GM19455 (cell line): ENCODE measurements around the gene HOXD12.

Experiments used
- ATAC-seq: cut with Tn5 transposase; IDR thresholded peaks from one replicate; pipeline ENCODE4 v1.9.1; 2021; ENCODE audit not compliant: unreplicated experiment

Gene HOXD12, protein sequence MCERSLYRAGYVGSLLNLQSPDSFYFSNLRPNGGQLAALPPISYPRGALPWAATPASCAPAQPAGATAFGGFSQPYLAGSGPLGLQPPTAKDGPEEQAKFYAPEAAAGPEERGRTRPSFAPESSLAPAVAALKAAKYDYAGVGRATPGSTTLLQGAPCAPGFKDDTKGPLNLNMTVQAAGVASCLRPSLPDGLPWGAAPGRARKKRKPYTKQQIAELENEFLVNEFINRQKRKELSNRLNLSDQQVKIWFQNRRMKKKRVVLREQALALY

DNA sequence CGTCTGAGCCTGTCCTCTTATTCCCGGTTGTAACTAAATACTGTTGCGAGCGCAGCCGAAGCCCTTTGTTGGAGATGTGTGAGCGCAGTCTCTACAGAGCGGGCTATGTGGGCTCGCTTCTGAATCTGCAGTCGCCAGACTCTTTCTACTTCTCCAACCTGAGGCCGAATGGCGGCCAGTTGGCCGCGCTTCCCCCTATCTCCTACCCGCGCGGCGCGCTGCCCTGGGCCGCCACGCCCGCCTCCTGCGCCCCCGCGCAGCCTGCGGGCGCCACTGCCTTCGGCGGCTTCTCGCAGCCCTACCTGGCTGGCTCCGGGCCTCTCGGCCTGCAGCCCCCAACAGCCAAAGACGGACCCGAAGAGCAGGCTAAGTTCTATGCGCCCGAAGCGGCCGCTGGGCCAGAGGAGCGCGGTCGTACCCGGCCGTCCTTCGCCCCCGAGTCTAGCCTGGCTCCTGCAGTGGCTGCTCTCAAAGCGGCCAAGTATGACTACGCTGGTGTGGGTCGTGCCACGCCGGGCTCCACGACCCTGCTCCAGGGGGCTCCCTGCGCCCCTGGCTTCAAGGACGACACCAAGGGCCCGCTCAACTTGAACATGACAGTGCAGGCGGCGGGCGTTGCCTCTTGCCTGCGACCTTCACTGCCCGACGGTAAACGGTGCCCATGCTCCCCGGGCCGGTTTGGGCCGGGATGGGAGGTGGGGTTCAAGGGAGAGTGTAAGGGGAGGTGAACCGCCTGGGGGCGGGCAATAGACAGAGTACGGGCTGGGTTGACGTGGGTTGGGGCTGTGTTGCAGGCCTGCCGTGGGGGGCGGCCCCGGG is at the start of gene HOXD12:
HOXD12 (plus strand) TSS at position 68 of the 819 bp plus-strand sequence; CDS start at position 75, 7 bp downstream.
- no peak for ATAC-seq

DNA sequence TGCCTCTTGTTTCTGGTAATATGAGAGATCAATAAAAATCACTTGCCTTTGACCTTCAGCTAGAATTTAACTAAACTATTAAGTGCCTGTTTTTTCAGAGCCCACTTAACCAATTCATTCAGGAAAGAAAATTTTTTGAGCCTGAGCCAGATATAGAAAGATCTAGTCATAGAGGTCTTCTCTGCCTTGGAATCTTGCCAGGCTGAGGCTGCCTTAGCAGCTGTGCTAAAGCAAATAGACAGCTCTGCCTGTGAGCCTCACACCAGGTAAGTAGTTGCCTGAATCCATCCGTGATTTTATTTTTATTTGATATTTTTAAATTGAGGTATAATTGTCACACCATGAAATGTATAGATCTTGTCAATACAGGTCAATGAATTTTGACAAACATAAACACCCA is 43.2 kb upstream of the HOXD12 start:
- ATAC-seq = no peak

DNA sequence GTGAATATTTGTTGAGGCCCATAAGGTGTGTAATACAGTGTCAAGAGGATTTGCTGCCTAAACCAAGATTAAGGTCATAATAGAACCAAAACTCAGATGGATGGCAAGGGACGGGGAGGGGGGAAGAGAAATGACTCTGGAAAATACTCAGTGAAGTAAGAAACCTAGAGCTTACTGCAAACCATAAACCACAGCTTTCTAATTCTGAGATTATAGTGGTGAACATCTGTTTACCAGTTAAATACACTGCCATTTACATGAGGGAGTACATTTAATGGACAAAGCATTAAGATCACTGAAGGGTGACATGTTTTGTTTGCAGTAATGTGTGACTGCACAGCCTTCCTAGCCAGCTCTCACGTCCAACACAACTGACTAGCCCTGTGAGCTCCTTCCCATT is 35.6 kb upstream of the HOXD12 start:
- ATAC-seq = no peak

DNA sequence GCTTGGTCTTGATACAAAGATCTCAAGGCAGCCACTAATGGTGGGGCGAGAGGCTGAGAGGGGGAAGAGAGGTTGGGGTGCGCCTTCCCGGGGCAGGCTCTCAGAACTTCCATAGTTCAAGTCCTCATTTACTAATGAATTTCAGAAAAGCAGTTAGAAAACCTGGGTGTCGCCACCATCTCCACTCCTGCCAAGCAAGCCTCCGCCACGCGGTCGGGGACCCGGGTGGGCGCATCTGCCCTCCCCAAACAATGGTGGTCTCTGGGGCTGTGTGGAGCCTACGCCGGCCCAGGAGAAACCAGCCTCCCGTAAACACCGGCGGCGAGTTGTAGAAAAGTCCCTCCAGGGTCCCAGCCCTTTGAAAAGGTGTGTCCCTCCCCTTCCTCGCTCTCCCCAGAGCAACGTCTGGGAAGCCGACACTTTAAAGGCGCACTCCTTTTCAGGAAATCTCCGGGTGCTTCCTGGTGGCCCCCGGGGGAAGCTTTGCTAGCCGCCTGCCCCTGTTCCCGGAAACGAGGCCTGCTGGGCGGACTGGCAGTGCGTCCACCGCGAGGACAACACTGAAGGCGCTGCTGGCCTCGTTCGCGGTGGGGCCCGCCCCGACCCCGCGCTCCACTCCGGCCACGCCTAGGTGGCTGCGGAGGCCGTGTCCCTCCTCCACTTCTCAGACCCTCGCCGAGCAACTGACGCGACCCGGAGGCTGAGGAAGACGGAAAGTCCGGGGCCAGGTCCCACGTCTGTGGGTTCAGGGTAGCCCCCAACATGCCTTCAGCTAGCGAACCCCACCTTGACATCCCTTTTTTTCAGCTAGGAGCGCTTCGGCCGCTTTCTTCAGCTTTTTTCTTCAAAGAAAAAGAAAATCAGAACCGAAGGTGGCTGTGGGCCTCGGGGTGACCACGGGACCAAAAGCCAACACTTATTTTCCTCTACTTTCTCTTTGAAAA is 32.7 kb upstream of the HOXD12 start:
- no peak for ATAC-seq

DNA sequence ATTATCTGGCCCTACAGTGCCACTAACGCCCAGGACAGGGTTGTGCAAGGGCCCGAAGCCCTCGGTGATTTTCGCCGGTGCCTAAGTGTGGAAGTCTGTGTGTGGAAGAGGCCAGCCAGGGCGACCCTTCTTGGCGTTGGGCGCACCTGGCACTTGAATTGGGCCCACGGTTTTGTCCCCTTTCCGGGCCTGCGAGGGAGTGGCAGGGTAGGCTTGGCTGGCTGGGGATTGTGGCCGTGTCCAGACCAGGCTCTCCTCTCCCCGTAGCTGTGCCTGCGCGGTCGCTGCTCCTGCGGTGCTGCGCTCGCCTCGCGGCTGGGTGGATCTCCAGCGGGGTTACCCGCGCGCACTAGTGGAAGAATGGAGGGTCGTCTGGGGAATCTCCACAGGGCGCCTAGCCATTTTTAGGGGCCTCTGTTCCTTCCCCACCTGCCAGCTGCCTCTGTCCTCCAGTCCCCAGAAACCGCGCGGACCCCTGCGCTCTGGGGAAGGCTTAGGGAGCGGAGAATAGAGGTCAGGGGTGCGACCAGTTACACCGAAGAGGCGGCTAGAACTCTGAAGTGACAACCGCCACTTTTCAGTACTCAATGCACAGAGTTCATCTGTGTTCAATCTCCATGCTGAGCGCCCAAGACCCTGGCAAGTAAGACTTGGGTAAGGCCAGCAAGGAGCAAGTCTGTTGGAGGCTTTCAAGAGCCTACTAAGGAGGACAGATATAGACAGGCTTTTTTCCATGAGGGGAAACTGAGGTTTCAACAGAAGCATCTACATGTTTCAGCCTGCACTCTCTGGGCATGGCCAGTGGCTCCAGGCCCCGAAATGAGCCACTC is 31.8 kb upstream of the HOXD12 start:
- no peak for ATAC-seq

DNA sequence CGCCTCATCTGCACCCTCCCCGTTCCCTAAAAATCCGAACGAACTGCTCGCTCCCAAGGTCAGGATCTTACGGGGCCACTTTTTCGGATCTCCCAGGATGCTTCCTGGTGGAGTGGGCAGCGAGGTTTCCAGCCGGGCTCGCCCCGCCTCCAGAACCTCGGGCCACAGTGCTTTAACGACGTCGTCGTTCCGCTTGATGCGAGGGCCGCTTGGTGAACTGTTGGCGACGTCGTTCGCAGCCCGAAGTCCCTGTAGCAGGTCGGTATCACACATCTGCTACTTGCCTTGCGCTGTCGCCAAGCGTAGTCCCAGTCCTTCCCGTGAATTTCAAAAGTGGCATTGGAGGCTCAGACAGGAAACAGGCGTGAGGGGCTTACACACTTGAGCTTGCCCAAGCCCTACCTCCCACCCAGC is 31.2 kb upstream of the HOXD12 start:
- no peak for ATAC-seq

DNA sequence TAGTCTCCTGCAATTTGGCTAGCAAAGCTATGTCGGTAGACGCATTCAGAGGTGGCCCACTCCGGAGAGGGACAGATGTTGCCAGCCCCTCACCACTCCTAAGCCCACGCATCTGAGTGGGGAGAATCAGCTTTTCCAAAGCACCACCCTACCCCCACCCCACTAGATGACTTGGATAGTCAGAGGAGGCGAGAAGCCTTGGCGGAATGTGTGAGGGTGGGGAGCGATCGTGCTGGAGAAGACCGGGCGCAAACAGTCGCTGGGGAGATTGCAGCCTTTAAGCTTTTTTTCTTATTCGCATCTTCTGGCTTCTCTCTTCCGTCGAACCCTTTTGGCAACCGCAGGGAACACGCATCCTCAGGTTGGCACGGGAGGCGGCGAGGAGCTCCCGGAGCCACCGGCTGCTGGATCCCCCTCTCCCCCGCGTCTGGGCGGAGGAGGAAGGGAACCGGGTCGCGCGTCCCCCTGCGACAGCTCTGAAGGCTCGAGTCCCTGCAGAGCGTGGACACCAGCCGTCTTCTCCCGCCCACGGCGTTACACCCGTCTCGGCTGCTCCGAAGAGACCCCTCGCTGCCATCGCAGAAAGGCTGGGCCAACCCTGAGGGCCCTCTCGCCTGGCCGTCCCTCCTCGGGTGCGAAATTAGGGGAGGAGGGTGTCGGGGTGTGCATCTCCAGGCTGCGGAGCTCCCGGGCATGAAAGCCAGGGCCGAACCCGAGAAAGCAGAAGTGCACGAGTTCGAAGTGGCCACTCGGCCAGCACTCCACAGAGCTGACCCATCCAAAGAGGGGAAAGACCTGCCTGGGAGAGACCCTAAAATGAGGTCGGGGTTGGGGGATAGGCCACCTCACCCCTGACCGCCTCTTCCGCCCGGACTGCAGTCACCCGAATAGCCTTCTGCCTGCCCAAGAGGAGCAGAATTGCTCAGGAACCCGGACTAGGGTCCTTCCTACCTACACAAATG is 28.0 kb upstream of the HOXD12 start:
- no peak for ATAC-seq

DNA sequence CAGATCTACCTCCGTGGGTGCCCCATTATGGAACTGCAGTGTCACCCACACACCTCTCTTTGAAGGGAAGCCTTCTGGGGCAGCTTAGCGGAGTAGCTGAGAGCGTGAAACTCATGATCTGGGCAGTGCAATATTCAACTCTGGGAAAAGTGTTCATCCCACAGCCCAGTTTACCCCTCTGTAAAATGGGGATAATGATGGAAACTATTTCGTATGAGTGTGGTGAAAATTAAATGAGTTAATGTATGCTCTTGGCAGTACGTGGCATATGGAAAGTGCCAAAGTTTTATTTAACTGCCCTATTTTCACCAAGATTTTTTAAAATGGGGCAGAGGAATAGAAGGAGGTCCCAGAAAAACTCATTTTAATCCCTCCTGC is 27.3 kb upstream of the HOXD12 start:
- no peak for ATAC-seq

DNA sequence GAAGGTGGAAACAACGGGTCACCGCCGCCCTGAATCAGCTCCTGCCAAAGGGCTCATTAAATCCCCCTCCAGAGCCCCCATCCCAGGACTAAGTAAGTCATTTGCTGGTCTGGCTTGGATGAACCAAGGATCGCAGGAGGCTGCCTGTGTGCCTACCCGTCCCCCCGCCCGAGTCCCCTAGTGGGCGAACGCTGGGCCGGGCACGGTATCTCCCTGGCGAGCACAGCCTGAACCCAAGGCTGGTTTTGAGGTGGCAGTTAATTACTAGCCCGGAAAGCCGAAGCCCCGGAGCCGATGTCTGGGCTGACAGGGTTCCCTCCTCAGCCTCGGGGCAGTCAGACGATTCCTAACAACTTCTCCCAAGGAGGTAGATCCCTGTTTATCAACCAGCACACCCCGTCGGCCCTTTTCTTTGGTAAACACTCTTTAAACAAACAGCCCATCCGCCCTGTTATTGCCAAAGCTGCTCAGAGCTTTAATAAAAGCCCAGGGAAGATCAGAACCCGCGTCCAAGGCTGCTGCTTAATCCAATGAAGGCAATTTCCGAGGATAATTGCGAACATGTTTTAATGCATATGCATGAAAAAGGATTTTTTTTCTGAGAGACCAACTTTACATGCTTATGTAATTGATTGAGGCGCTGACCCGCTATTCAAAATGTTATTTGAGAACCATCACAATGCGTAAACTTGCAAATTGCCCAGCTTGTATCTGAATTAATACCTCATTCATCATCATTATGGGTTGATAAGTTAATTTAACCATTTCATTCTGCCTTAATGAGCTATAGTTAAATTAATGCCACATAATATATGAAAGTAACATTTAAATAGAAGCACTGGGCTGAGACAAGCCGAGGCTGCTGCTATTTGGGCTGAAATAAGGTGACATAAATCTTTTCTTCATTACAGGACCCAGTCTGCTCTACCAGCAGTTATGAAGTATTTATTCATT is 26.4 kb upstream of the HOXD12 start:
- no peak for ATAC-seq

DNA sequence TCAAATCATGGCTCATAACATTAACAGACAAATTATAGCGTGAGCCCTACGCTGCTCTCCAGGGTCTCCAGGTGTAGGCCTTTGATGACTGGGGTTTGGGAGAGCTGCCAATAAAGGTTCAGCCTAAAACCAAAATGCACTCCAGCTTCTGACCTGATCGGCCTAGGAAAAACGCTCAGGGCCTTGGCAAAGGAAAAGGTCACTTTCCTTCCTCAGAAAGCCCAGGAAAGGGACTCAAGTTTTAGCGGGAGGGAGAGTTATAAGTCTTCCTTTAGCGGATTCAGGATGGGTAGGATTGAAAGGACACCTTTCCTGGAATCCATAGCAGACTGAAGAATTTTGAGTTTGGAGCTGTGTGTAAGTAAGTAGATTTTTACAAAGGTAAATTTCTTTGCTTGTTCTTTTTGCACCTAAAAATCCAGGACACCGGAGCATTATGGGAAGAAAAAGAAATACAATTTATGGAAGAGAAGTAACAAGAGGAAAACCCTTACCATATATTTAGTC is 24.6 kb upstream of the HOXD12 start:
- ATAC-seq = no peak

DNA sequence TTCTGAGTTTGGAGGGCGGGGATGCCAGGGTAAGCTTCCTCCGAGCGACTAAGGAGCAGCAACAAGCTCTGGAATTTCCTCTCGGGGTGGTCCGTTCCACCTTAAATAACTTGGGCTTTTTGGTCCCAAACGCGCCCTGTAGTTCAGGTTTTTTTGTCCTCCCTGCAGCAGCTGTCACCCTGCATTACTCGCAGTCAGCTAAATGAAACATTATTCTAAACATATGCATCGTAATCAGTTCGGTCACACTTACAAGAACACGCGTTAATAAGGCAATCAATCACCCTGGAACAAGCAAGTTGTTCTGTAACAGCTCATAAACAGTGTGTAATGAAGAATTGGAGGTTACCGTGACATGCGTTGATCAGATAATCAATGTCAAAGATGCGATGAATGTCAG is 24.1 kb upstream of the HOXD12 start:
- ATAC-seq = no peak

DNA sequence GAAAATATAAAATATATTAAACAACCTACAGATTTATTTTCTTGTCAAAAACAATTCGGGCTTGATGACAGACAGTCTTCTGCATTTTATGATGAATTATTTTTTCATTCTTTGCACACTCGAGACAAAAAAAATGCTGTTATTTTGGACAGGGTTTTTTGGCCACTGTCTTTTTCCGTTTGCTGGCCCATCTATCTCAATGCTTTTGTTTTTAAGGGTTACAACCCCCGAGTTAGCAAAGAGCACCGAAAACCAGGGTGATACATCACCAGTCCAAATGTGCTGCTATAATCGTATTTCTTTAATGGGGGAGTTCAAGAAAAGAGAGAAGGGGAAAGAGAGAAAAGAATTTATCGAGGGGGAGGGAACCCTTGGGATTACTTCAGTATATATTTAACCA is 23.5 kb upstream of the HOXD12 start:
- no peak for ATAC-seq

DNA sequence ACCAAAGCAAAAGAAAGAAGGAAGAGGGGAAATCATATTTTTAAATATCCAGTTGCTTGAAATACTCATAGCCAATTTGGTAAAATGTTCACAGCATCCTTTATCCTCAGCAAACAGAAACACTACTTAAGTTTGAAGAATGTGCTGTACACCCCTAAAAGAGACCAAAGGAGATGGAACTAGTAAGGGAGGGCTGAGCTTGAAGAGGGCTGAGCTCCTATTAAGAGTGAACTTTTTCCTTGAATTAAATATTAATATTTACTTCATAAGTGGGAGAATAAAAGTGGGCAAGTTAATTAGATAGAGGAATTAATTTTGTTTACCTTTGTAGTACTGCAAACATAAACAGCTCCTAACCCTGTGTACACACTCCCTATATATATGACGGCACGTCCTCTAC is 22.8 kb upstream of the HOXD12 start:
- no peak for ATAC-seq

DNA sequence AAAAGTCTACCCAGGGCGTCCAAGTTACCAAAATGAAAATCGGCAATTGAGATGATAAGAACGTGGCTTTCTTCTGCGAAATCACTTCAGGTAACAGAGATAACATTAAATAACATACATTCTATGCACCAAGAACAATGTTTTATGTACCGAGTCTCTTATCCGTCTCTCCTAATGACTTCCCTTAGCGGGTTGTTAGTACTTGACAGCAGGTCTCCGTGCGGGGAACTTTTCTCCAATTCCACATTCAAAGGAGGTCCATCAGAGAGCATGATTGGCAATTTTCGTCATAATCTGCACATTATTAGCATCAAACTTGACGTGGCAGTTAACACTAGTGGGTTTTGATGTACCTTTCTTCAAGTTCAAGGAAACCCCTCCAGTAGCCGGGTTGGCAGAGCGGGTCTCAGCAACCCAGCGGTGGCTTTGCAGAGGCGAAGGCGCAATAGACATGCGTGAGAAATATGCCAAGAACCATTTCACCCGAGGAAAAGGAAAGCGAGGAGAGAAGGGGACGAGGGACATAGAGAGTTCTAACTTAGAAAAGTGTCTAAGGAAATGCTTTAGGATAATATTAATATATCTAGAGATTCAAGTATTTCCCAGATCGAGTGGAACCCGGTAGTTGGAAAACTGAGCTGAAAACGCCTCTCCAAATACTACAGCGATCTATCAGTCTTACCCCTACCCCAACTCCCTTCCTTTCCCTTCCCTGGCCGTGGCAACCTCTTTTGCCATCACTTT is 20.9 kb upstream of the HOXD12 start:
- no peak for ATAC-seq

DNA sequence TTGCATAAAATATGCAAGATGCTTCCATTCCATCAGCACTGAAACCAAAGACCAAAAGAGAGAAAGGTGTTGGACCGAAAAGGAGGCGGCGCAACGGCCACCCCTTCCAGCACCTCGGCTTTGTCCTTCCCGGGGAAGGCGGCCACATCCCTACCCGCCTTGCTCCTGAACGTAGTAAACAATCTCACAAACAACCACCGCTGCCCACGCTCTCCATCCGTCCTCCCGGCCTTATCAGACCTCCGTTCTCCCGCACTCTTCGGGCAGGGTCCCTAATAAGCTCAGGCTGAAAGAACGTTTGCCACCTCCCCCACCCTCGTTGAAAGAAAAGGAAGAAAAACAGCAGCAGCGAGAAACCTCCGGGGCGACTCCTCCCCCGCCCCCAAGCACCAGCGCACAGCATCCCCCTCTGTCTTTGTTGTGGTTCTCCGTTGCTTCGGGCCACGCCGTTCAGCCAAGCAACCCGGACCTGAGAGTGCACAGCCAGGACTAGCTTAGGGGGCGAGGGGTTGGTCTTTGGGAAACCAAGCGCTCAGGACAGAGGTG is 20.2 kb upstream of the HOXD12 start:
- ATAC-seq = no peak

DNA sequence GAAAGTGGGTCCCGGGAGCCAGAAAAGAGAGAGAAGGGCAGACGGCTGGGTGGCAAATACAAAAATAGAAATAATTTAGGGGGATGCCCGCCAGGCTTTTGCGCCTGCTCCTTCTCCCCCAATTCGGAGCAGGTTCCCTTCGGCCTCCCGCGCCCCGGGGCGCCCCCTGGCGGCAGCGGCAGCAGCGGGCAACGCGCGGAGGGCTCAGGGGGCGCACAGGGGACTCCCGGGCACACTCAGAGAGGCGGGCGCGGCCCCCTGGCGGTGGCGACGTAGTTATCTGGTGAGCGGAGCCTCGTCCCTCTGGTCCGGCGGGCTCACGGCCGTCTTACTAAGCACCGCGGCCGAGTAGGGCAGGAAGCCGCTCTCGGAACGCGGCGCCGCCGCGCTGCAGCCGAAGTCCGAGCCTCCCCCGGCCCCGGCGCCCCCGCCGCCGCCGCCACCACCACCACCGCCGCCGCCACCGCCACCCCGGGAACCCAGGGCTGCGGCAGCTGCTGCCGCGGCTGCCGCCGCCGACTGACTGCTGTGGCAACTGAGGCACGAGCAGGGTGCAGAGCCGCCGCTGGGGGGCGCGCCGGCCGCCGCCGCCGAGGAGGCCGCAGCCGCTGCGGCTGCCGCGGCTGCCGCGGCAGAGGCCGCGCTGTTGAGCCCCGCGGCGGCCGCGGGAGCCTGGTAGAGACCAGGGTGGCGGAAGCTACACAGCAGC is 19.6 kb upstream of the HOXD12 start:
- ATAC-seq = no peak
